HG03558 (cell line): Measurements from ENCODE around the gene WSB1.
"Not testable (repeated sequence)": the region's sequence is repeated elsewhere in the genome, so short reads cannot be mapped to it uniquely, and the experiment has no call there.

Experiments used
- ATAC-seq: cut with Tn5 transposase; IDR thresholded peaks from one replicate; pipeline ENCODE4 v1.9.1; 2021; ENCODE audit warnings: moderate number of reproducible peaks; ENCODE audit not compliant: unreplicated experiment; ENCODE audit errors: extremely low read depth

WSB1 gene

GRCh38 chr17:27310565-27311110 lies 16.7 kb downstream of the WSB1 start:
- no peak for ATAC-seq

- no peak for ATAC-seq
Observed at GRCh38 chr17:27313301-27313700, 19.4 kb downstream of the WSB1 start.

- no peak for ATAC-seq
Observed at GRCh38 chr17:27315322-27315721, 21.4 kb downstream of the WSB1 start.

- ATAC-seq: no peak
Observed at GRCh38 chr17:27315796-27316465, 22.0 kb downstream of the WSB1 start.

GRCh38 chr17:27318228-27318627 lies 24.3 kb downstream of the WSB1 start:
- ATAC-seq: no peak

GRCh38 chr17:27318633-27319032 lies 24.7 kb downstream of the WSB1 start:
- no peak for ATAC-seq

GRCh38 chr17:27319541-27320221 lies 25.8 kb downstream of the WSB1 start:
- no peak for ATAC-seq

GRCh38 chr17:27320222-27320560 lies 26.3 kb downstream of the WSB1 start:
- no peak for ATAC-seq

GRCh38 chr17:27321372-27321771 lies 27.5 kb downstream of the WSB1 start:
- ATAC-seq: no peak

GRCh38 chr17:27322026-27322425 lies 28.1 kb downstream of the WSB1 start:
- no peak for ATAC-seq

- ATAC-seq: no peak
Observed at GRCh38 chr17:27322690-27323508, 29.0 kb downstream of the WSB1 start.

- ATAC-seq: no peak
Observed at GRCh38 chr17:27323538-27324215, 29.8 kb downstream of the WSB1 start.

GRCh38 chr17:27324771-27325339 lies 30.9 kb downstream of the WSB1 start:
- no peak for ATAC-seq

GRCh38 chr17:27326051-27326450 lies 32.1 kb downstream of the WSB1 start:
- no peak for ATAC-seq

GRCh38 chr17:27326585-27326984 lies 32.7 kb downstream of the WSB1 start:
- no peak for ATAC-seq

- ATAC-seq: no peak
Observed at GRCh38 chr17:27327397-27327796, 33.5 kb downstream of the WSB1 start.

- ATAC-seq: no peak
Observed at GRCh38 chr17:27327871-27328270, 34.0 kb downstream of the WSB1 start.

GRCh38 chr17:27328686-27329085 lies 34.8 kb downstream of the WSB1 start:
- not testable (repeated sequence) for ATAC-seq

- ATAC-seq: no peak
Observed at GRCh38 chr17:27329146-27329805, 35.4 kb downstream of the WSB1 start.

GRCh38 chr17:27332047-27332393 lies 38.1 kb downstream of the WSB1 start:
- no peak for ATAC-seq
